Astrocyte (in vitro differentiated cells and primary cell): ENCODE measurements around the gene LRRC4C. TPM values are rescaled to one million over a fixed set of nuclear protein-coding genes. Genes with fewer than 3 reads are reported as not detected.

Source experiments
- DNase-seq: peaks from one replicate; pipeline ENCODE4 v3.0.0-alpha.2; 2010; ENCODE audit warnings: low read depth
- FAIRE-seq: peaks from 2 replicates; lab custom pipeline; 2011; peaks lifted over from hg19 to GRCh38; lab: Jason Lieb, UNC
- H2AFZ ChIP-seq: 2 replicates; pipeline ENCODE4 v1.6.0; 2012; ENCODE audit warnings: low read depth, low read length, inconsistent platforms
- H3K27ac ChIP-seq: 2 replicates; pipeline ENCODE4 v1.5.1; 2011; ENCODE audit warnings: low read depth, low read length, inconsistent platforms
- H3K27me3 ChIP-seq: 2 replicates; pipeline ENCODE4 v1.6.0; 2011; ENCODE audit warnings: low read length, inconsistent platforms; ENCODE audit not compliant: insufficient read depth
- H3K36me3 ChIP-seq: 2 replicates; pipeline ENCODE4 v1.5.1; 2011; ENCODE audit warnings: low read length, inconsistent platforms; ENCODE audit not compliant: insufficient read depth
- H3K4me1 ChIP-seq: 2 replicates; pipeline ENCODE4 v1.5.1; 2011; ENCODE audit warnings: low read length, inconsistent platforms; ENCODE audit not compliant: insufficient read depth
- H3K4me2 ChIP-seq: 2 replicates; pipeline ENCODE4 v1.6.0; 2012; ENCODE audit warnings: low read length, inconsistent platforms
- H3K4me3 ChIP-seq: 2 replicates; pipeline ENCODE4 v1.5.1; 2011; ENCODE audit warnings: low read depth, mild to moderate bottlenecking, low read length, inconsistent platforms; ENCODE audit not compliant: insufficient read depth
- H3K79me2 ChIP-seq: 2 replicates; pipeline ENCODE4 v1.6.0; 2012; ENCODE audit warnings: mild to moderate bottlenecking, low read length, inconsistent platforms; ENCODE audit not compliant: insufficient read depth
- H3K9ac ChIP-seq: 2 replicates; pipeline ENCODE4 v1.6.0; 2012; ENCODE audit warnings: mild to moderate bottlenecking, low read length, inconsistent platforms
- H3K9me3 ChIP-seq: 2 replicates; pipeline ENCODE4 v1.5.1; 2012; ENCODE audit warnings: low read depth, mild to moderate bottlenecking, low read length, inconsistent platforms; ENCODE audit not compliant: insufficient read depth
- H4K20me1 ChIP-seq: 2 replicates; pipeline ENCODE4 v1.6.0; 2012; ENCODE audit warnings: low read length, inconsistent platforms; ENCODE audit not compliant: insufficient read depth
- H3K27ac Mint-ChIP-seq: one replicate; pipeline ENCODE4 v1.8.0; 2021; ENCODE audit warnings: mild to moderate bottlenecking, mixed read lengths; ENCODE audit not compliant: unreplicated experiment
- H3K27me3 Mint-ChIP-seq: one replicate; pipeline ENCODE4 v1.8.0; 2021; ENCODE audit warnings: low read depth, mixed read lengths; ENCODE audit not compliant: unreplicated experiment
- H3K36me3 Mint-ChIP-seq: one replicate; pipeline ENCODE4 v1.8.0; 2021; ENCODE audit warnings: low read depth, mixed read lengths; ENCODE audit not compliant: unreplicated experiment
- H3K4me1 Mint-ChIP-seq: one replicate; pipeline ENCODE4 v1.8.0; 2021; ENCODE audit warnings: low read depth, mixed read lengths; ENCODE audit not compliant: unreplicated experiment
- H3K4me3 Mint-ChIP-seq: one replicate; pipeline ENCODE4 v1.8.0; 2021; ENCODE audit warnings: mild to moderate bottlenecking, moderate library complexity, mixed read lengths; ENCODE audit not compliant: unreplicated experiment
- H3K9me3 Mint-ChIP-seq: one replicate; pipeline ENCODE4 v1.8.0; 2021; ENCODE audit warnings: mild to moderate bottlenecking, mixed read lengths; ENCODE audit not compliant: unreplicated experiment
- EZH2 ChIP-seq: IDR thresholded peaks from 2 replicates; pipeline ENCODE4 v1.6.1; 2012; ENCODE audit warnings: mild to moderate bottlenecking, low read length, inconsistent platforms; ENCODE audit not compliant: insufficient read depth
- total RNA-seq: library from RNA; stranded (reverse); gene quantifications from 2 replicates; pipeline ENCODE4 v1.2.1, GENCODE V29; 2021
- TF ChIP-seq, protein P1 (sequence below): IDR thresholded peaks from 2 replicates; pipeline ENCODE4 v1.5.1; 2011; ENCODE audit warnings: low read depth, mild to moderate bottlenecking, inconsistent platforms, low read length, moderate library complexity; ENCODE audit not compliant: insufficient read depth

Gene LRRC4C
- total RNA-seq, 1 donor from 2014 or later: 9.0 TPM

DNA sequence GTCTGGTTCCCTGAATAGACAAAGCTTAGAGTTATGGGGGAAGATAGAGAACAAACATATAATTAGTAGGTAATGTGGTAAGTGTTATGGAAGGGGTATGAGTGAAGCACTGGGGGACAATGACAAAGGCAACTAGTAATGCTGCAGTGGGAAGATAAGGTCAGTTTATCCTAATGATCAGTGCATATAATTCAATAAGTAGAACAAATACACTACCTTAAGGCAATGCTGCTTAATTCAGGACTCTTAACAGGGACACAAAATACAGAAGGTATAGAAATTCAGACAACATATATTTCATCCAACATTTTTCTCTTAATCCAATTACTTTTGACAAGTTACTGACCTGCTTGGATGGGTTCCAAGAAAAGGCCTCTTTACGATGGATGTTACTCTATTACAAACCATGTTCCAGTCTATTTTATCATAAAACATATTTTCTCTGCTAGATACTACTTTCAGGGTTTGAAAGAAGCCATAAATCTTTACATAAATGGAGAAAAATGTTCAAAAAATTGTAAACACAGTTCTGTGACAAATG lies 1186.2 kb downstream of the LRRC4C start:
- no peaks in the 10 kb centered on the region for H3K36me3 Mint-ChIP-seq
- DNase-seq (no peak), FAIRE-seq (peak; percentile 20)
- Histone ChIP-seq H3K79me2 (no peaks in the 10 kb centered on the region), H3K4me3 (no peak overlapping the region), H3K4me1 (peaks cover 17% of the 10 kb centered on the region), H3K36me3 (no peaks in the 10 kb centered on the region), H2AFZ (no peak overlapping the region), H3K27ac (no peak overlapping the region), H3K27me3 (no peaks in the 10 kb centered on the region), H3K9me3 (no peaks in the 10 kb centered on the region), H4K20me1 (no peaks in the 10 kb centered on the region), H3K9ac (no peak overlapping the region), H3K4me2 (peak overlapping the region; percentile 61)
- H3K4me1 Mint-ChIP-seq: peaks cover 34% of the 10 kb centered on the region
- peak overlapping the region; percentile 4 for H3K27ac Mint-ChIP-seq
- no peak overlapping the region for H3K4me3 Mint-ChIP-seq
- H3K9me3 Mint-ChIP-seq: no peaks in the 10 kb centered on the region
- no peaks in the 10 kb centered on the region for H3K27me3 Mint-ChIP-seq
- TF ChIP-seq, protein P1, sequence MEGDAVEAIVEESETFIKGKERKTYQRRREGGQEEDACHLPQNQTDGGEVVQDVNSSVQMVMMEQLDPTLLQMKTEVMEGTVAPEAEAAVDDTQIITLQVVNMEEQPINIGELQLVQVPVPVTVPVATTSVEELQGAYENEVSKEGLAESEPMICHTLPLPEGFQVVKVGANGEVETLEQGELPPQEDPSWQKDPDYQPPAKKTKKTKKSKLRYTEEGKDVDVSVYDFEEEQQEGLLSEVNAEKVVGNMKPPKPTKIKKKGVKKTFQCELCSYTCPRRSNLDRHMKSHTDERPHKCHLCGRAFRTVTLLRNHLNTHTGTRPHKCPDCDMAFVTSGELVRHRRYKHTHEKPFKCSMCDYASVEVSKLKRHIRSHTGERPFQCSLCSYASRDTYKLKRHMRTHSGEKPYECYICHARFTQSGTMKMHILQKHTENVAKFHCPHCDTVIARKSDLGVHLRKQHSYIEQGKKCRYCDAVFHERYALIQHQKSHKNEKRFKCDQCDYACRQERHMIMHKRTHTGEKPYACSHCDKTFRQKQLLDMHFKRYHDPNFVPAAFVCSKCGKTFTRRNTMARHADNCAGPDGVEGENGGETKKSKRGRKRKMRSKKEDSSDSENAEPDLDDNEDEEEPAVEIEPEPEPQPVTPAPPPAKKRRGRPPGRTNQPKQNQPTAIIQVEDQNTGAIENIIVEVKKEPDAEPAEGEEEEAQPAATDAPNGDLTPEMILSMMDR: no peak
- TF ChIP-seq EZH2: no peak

DNA sequence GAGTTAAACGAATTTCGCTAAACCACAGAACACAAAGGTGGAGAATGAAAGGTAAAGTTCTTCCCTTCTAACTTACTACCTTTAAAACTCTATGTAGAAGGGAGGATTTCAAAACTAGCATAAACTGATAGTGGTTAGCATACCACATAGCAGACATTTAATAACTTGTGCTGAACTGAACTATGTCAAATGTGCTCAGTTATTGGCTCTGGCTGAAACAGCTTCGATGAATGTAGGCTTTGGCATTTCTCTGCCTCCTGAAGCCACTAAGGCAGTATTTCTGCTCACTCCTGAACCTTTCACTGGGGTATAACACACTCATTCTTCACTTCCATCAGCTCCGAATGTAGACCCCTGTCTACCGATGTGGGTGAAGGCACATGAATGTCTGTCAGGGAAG lies 1188.1 kb downstream of the LRRC4C start:
- no peaks in the 10 kb centered on the region for H3K36me3 Mint-ChIP-seq
- DNase-seq: peak; percentile 70
- Histone ChIP-seq H3K4me1 (peaks cover 17% of the 10 kb centered on the region), H2AFZ (no peak overlapping the region), H3K4me2 (no peak overlapping the region), H4K20me1 (no peaks in the 10 kb centered on the region), H3K9ac (no peak overlapping the region), H3K27ac (no peak overlapping the region), H3K4me3 (no peak overlapping the region), H3K9me3 (no peaks in the 10 kb centered on the region), H3K79me2 (no peaks in the 10 kb centered on the region), H3K36me3 (no peaks in the 10 kb centered on the region), H3K27me3 (no peaks in the 10 kb centered on the region)
- no peaks in the 10 kb centered on the region for H3K9me3 Mint-ChIP-seq
- no peaks in the 10 kb centered on the region for H3K27me3 Mint-ChIP-seq
- H3K4me3 Mint-ChIP-seq: no peak overlapping the region
- H3K4me1 Mint-ChIP-seq: peaks cover 32% of the 10 kb centered on the region
- FAIRE-seq: no peak
- H3K27ac Mint-ChIP-seq: no peak overlapping the region
- TF ChIP-seq, protein P1: no peak
- TF ChIP-seq EZH2: no peak

DNA sequence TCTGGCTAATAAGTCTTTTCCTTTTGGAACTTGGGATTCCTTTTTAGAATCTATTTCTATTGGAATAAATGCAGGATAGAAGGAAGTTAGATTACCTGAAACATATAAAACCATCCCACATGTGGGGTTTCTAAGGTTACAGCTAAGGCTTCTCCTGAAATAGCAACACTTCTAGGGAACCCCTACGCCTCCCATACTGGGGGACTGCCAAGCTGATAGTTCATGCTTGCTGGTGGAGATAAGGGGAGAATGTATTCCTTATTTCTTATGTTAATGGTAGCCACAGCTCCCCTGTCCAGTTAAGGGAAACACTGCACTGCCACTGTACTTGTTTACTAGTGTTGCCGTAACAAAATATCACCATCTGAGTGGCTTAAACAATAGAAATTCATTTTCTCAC lies 1189.6 kb downstream of the LRRC4C start:
- no peaks in the 10 kb centered on the region for H3K36me3 Mint-ChIP-seq
- DNase-seq (no peak), FAIRE-seq (no peak)
- no peak overlapping the region for H3K27ac Mint-ChIP-seq
- Histone ChIP-seq H3K27me3 (no peaks in the 10 kb centered on the region), H4K20me1 (no peaks in the 10 kb centered on the region), H3K4me2 (no peak overlapping the region), H3K4me3 (no peak overlapping the region), H3K36me3 (no peaks in the 10 kb centered on the region), H3K4me1 (peaks cover 17% of the 10 kb centered on the region), H3K27ac (no peak overlapping the region), H3K9ac (no peak overlapping the region), H3K79me2 (no peaks in the 10 kb centered on the region), H2AFZ (no peak overlapping the region), H3K9me3 (no peaks in the 10 kb centered on the region)
- no peak for TF ChIP-seq EZH2
- TF ChIP-seq, protein P1: no peak
- H3K4me3 Mint-ChIP-seq: no peak overlapping the region
- H3K9me3 Mint-ChIP-seq: no peaks in the 10 kb centered on the region
- no peaks in the 10 kb centered on the region for H3K27me3 Mint-ChIP-seq
- H3K4me1 Mint-ChIP-seq: peaks cover 29% of the 10 kb centered on the region
